Measurements from ENCODE around the gene MLIP. TPM values are rescaled to one million over a fixed set of nuclear protein-coding genes. Genes with fewer than 3 reads are reported as not detected.

MLIP gene
- total RNA-seq, 1 donor from 2014 or later, result 0.29 TPM

DNA sequence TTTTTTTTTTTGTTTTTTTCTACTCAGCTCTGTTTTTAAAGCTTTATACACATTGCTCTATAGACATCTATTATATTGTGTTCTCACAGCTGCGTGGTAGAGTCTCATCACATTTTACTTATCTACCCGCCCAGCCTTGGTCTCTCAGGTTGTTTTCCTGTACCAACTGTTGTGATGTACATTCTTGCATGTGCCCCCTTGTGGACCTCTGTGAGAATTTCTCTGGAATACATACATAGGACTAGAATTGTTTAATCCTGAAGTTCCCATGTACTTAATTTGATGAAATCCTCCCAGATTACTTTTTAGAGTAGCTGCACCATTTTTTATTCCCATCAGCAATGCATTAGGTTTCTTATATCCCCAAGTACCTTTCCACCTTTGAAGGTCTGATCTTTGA, 156.6 kb downstream of the MLIP start:
- DNase-seq (ENCODE audit: low spot score), result no peak

GRCh38 chr6:54273214-54273820, 162.1 kb downstream of the MLIP start:
- DNase-seq (ENCODE audit: low spot score), result no peak

DNA sequence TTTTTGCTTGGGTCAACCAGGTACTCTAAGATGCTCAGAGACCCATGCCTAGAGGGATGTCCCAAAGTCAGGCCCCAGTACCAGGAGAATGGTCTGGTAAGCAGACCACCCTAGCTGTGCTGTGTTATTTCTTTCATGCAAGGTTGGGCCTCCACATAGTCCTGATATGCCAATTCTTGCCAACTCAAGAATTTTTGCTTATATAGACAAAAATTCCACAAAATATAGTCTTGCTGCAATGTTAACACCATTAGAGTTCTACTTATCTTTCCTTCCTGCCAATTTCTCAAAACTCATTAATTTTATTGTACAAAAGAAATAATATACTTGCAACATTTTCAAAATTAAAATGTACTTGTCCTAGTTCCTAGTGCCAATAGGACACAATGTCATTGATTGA, 163.1 kb downstream of the MLIP start:
- DNase-seq (ENCODE audit: low spot score), result no peak

DNA sequence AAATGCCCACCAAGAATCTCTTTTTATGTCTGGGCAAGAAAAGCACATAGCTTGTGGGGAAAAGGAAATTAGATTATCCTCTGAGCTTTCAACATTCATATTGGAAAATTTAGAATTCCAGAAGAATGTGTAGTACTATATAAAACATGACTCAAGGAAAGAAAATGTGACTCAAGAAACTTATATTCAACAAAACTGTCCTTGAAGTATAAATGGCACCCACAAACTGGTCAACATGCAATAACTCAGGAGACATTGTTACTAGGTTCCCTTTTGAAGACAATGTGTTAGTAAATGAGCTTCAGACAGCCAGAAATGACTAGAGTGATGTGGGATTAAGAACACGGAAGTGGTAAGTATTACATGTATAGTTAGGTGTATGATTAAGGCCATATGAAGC, 170.9 kb downstream of the MLIP start:
- no peak for DNase-seq (ENCODE audit: low spot score)

DNA sequence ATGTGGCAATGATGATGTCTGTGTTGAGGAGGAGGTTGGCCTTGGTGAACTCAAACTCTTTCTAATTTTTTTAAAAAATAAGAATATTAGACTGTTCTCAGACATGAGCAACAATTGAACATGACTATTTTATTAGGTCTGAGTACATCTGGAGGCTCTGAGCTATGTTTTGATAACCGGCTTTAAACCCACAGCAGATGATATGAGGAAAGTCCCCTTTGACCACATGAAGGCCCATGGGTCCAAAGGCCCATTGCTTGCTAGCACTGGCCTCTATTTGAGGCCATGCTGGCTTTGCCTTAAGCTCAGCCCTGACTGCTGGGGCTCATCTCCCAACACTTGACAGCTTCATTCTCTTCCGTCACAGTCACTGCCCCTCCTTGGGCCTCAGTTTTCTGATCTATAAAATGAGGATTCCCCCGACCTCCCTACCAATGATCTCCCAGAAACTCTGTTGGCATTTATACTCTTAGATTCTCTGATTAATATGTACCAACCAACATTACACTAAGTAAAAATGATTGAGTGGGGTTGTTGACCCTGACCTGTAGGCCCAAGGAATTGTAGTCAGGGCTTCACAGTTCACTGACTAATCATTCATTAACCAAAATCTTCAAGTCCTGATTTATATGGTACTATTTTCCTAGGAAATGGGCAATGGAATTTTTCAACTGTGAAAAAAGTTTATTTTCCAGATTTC, 173.1 kb downstream of the MLIP start:
- no peak for DNase-seq (ENCODE audit: low spot score)

DNA sequence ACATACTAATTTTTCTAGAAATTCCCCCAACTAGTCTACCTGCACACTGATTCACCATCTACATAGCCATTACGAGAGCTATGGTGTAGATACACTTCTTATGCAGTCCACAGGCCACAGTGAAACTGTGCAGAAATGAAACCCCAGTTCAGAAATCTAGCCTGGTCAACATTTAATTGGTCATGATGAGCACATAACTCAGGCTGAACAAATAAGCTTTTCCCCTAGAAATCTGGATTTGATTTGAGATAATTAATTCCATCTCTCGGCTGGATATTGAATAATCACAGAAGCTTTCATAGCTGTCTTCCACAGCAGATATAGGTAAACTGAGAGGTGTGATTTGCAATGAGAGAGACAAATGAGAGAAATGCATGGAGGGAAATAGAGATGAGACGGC, 174.4 kb downstream of the MLIP start:
- no peak for DNase-seq (ENCODE audit: low spot score)

DNA sequence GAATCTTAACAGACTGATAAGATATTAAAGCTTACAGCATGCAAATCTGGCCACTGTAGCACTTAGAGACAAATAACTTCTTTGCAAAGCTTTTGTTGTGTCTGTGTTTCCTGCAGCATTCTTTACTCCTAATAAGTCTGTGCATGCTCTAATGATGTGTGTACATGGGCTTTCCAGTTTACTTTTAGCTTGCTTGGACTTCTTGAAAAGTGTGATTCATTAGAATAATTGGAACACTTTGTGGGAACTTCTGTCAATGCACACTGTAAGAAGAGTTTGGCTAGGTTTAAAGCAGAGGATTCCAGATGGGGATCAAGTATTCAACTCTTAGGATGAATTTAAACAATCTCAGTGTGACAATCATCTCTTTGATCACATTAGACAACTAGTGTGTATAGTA, 174.9 kb downstream of the MLIP start:
- no peak for DNase-seq (ENCODE audit: low spot score)

- DNase-seq (ENCODE audit: low spot score), result no peak
Measured at GRCh38 chr6:54288474-54288873, 177.2 kb downstream of the MLIP start.

- DNase-seq (ENCODE audit: low spot score), result no peak
Measured at GRCh38 chr6:54289426-54289825, 178.2 kb downstream of the MLIP start.

GRCh38 chr6:54291146-54291545, 179.9 kb downstream of the MLIP start:
- no peak for DNase-seq (ENCODE audit: low spot score)

GRCh38 chr6:54291738-54292137, 180.5 kb downstream of the MLIP start:
- no peak for DNase-seq (ENCODE audit: low spot score)

- no peak for DNase-seq (ENCODE audit: low spot score)
Measured at GRCh38 chr6:54294965-54295532, 183.8 kb downstream of the MLIP start.

GRCh38 chr6:54299542-54300269, 188.5 kb downstream of the MLIP start:
- no peak for DNase-seq (ENCODE audit: low spot score)

DNA sequence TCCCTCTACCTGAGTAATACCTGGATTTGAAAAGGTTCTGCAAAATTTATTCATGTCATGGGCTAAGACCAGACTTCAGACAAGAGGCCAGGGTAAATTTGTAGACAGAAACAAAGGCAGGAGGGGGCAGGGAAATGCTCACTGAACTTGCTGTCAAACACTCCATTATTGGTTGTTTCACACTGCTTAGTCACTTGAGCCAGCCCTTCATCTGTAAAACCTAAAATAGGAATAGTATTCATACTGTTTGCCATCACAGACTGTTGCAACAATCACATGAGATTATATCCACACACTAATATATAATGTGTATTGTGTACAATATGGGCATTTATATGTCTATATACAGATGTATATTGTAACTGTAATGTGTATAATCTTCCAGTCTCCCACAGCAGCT, 190.5 kb downstream of the MLIP start:
- DNase-seq (ENCODE audit: low spot score), result no peak

DNA sequence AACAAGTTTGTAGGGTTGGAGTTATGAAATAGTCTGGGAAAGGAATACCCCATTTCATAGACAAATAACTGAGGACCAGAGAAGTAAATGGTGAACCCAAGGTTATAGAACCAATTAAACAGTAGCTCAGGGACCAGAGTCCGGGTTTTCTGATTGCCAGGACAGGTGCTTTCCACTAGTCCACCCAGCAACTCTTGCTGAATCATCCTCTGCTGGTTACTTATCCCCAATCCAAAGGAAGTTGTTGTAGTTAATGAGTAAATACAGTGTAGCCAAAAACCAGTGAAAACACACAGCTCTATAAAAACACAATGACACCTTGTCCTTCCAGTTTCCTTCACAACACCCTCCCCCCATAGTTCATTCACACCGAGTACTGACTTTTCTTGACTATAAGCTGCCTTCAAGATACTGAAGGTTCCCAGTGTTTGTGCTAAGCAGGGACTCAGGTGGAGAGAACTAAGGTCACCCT, 196.2 kb downstream of the MLIP start:
- no peak for DNase-seq (ENCODE audit: low spot score)

DNA sequence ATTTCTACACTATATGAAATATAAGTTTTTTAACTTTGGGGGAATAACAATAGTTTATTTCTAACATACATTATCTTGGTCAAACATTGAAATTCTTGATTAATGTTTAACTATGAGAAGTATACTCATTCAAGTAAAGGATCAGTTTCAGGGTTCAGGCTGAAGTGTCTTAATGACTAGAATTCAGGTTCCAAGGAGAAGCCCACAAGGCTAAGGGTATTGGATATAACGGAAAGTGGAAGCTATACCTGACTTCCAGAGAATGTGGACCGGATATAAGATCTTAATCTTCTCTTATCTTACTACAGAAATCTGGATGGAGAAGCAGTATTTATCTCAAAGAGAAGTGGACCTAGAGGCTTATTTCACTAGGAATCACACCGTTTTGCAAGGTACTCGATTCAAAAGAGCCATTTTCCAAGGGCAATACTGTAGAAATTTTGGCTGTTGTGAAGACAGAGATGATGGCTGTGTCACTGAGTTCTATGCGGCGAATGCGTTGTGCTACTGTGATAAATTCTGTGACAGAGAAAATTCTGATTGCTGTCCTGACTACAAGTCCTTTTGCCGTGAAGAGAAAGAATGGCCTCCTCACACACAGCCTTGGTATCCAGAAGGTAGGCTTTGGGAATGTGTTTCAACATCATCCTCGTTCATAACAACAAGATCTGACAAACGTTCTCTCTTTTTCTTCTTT, 197.2 kb downstream of the MLIP start, which contains the start of gene TINAG:
TSS of gene TINAG (plus strand) at position 153 of the 697 bp plus-strand sequence. CDS start at position 263, 110 bp downstream.
- no peak for DNase-seq (ENCODE audit: low spot score)

DNA sequence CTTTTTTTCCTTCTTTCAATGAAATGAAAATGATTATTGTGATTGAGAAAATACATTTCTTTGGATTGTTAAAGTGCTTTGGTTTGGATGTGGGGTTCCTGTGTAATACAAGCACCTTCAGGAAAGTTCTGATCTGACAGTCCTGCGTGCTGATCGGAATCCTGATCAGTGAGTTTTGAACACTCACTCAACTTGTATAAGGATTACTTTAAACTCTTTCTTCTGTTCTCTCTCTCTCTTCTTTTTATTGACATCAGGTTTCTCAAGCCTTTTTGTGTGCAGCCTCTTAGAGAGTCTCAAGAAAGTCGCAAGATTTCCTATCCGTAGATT, 197.7 kb downstream of the MLIP start:
- DNase-seq (ENCODE audit: low spot score), result no peak

GRCh38 chr6:54310377-54311152, 199.3 kb downstream of the MLIP start:
- DNase-seq (ENCODE audit: low spot score), result no peak

DNA sequence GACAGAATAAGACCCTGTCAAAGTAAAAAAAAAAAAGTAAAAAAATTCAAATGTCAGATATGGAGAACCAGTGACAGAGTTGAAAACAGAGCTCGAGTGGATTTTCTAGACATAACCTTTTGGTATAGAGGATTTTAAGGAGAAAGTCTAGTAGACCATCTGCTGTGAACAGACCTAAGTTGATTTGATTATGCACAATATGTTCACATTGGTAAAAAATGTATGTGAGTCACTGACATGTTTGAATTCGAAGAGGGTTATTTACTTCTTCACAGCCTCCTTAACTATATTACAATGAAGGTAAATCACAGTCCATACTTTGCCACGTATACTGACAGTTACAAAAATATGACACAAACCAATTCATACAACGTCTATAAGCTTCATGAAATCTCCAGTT, 204.4 kb downstream of the MLIP start:
- DNase-seq (ENCODE audit: low spot score), result no peak

Data from mesenteric fat pad (tissue), 1 donor.